Medulla oblongata (tissue), 1 donor: Measurements from ENCODE around the gene RCBTB1.
"Not testable (repeated sequence)": the region's sequence is repeated elsewhere in the genome, so short reads cannot be mapped to it uniquely, and the experiment has no call there.

Experiments used
- DNase-seq: peaks from one replicate; pipeline ENCODE4 v3.0.0-alpha.2; 2015; ENCODE audit errors: extremely low spot score

RCBTB1 gene

GRCh38 chr13:49585220-49586157, at the start of gene RCBTB1:
RCBTB1 (minus strand) TSS chr13:49585558; CDS start chr13:49567279, 18,279 bp downstream.
- peak; percentile 74 for DNase-seq

- DNase-seq = no peak
Measured at GRCh38 chr13:49633710-49634109, 48.4 kb upstream of the RCBTB1 start.

- no peak for DNase-seq
Measured at GRCh38 chr13:49632156-49632555, 46.8 kb upstream of the RCBTB1 start.

GRCh38 chr13:49630580-49630979, 45.2 kb upstream of the RCBTB1 start:
- DNase-seq = no peak

- DNase-seq = no peak
Measured at GRCh38 chr13:49629947-49630346, 44.6 kb upstream of the RCBTB1 start.

GRCh38 chr13:49629196-49629938, 44.0 kb upstream of the RCBTB1 start:
- no peak for DNase-seq

- DNase-seq = peak; percentile 62
Measured at GRCh38 chr13:49627831-49628652, 42.7 kb upstream of the RCBTB1 start, which contains the start of gene ARL11. ARL11 (plus strand) TSS chr13:49628507; CDS start chr13:49630448, 1,941 bp downstream.

GRCh38 chr13:49625392-49626079, 40.2 kb upstream of the RCBTB1 start:
- no peak for DNase-seq

- no peak for DNase-seq
Measured at GRCh38 chr13:49624229-49624628, 38.9 kb upstream of the RCBTB1 start.

- no peak for DNase-seq
Measured at GRCh38 chr13:49622174-49622946, 37.0 kb upstream of the RCBTB1 start.

GRCh38 chr13:49620170-49620621, 34.8 kb upstream of the RCBTB1 start:
- DNase-seq = no peak

GRCh38 chr13:49616676-49617065, 31.3 kb upstream of the RCBTB1 start:
- no peak for DNase-seq

- no peak for DNase-seq
Measured at GRCh38 chr13:49615836-49616675, 30.7 kb upstream of the RCBTB1 start.

- DNase-seq = not testable (repeated sequence)
Measured at GRCh38 chr13:49612042-49612441, 26.7 kb upstream of the RCBTB1 start.

- DNase-seq = no peak
Measured at GRCh38 chr13:49610176-49610575, 24.8 kb upstream of the RCBTB1 start.

- DNase-seq = no peak
Measured at GRCh38 chr13:49608651-49609331, 23.4 kb upstream of the RCBTB1 start.

- DNase-seq = no peak
Measured at GRCh38 chr13:49607761-49608160, 22.4 kb upstream of the RCBTB1 start.

- DNase-seq = peak; percentile 97
Measured at GRCh38 chr13:49606747-49607648, 21.6 kb upstream of the RCBTB1 start.
